CD4-positive, alpha-beta T cell treated with Interleukin-1 beta for 1 hour (primary cell): ENCODE data around the gene PLIN5.

ENCODE experiments used
- DNase-seq, 2 donors: peaks; one replicate each; pipeline ENCODE4 v3.0.0-alpha.2; 2020 to 2022

The PLIN5 gene

GRCh38 chr19:4521170-4521887 is 13.7 kb downstream of the PLIN5 start:
- DNase-seq = no peak

- no peak for DNase-seq
Observed at GRCh38 chr19:4519521-4520277, 15.3 kb downstream of the PLIN5 start.

- no peak for DNase-seq
Observed at GRCh38 chr19:4519172-4519496, 15.9 kb downstream of the PLIN5 start.

- DNase-seq = no peak
Observed at GRCh38 chr19:4518345-4519171, 16.5 kb downstream of the PLIN5 start, which contains the start of gene PLIN4. TSS of gene PLIN4 (minus strand) at chr19:4518486. CDS start at chr19:4518272, 214 bp downstream.

- DNase-seq = no peak
Observed at GRCh38 chr19:4517451-4518057, 17.5 kb downstream of the PLIN5 start.

- no peak for DNase-seq
Observed at GRCh38 chr19:4516939-4517300, 18.1 kb downstream of the PLIN5 start.

GRCh38 chr19:4516199-4516938 is 18.7 kb downstream of the PLIN5 start:
- DNase-seq = no peak

- no peak for DNase-seq
Observed at GRCh38 chr19:4515732-4516131, 19.3 kb downstream of the PLIN5 start.

- DNase-seq = no peak
Observed at GRCh38 chr19:4513248-4513647, 21.8 kb downstream of the PLIN5 start.

GRCh38 chr19:4512070-4512469 is 23.0 kb downstream of the PLIN5 start:
- DNase-seq = no peak

- DNase-seq = no peak
Observed at GRCh38 chr19:4511300-4512054, 23.5 kb downstream of the PLIN5 start.

GRCh38 chr19:4510435-4511255 is 24.4 kb downstream of the PLIN5 start:
- no peak for DNase-seq

GRCh38 chr19:4508698-4509097 is 26.3 kb downstream of the PLIN5 start:
- DNase-seq = no peak

GRCh38 chr19:4507804-4508203 is 27.2 kb downstream of the PLIN5 start:
- no peak for DNase-seq

- DNase-seq = no peak
Observed at GRCh38 chr19:4507150-4507452, 27.9 kb downstream of the PLIN5 start.

- no peak for DNase-seq
Observed at GRCh38 chr19:4506449-4507149, 28.4 kb downstream of the PLIN5 start.

- DNase-seq = no peak
Observed at GRCh38 chr19:4505570-4506448, 29.2 kb downstream of the PLIN5 start.

GRCh38 chr19:4504891-4505569 is 30.0 kb downstream of the PLIN5 start:
- no peak for DNase-seq

- DNase-seq = no peak
Observed at GRCh38 chr19:4504297-4504701, 30.7 kb downstream of the PLIN5 start.
